NCI-H128 (cell line): ENCODE data around the gene KLHL2.

Experiments used
- DNase-seq: peaks from one replicate; lab custom pipeline; 2025; ENCODE audit not compliant: unreplicated experiment; lab: John Stamatoyannopoulos, UW

Gene KLHL2

GRCh38 chr4:165360985-165361670, 153.8 kb downstream of the KLHL2 start:
- DNase-seq = no peak

DNA sequence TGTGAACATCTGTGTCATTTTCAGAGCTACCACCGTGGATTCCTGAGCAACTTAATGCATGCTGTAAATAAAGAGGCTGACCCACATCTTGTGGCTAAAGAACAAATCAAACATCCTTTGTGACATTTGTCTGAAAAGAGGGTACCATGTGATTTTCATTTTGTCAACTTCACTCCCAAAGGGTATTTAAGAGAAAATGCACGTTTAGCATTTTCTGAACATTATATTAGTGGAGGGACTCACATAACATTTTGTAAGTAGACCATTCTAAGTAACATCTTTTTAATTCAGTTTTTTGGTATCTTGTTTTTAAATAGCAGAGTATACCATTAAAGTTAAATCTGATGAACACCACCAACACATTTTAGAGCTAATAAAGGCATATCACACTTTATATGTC, 154.4 kb downstream of the KLHL2 start:
- no peak for DNase-seq

GRCh38 chr4:165364452-165365080, 157.2 kb downstream of the KLHL2 start:
- no peak for DNase-seq

DNA sequence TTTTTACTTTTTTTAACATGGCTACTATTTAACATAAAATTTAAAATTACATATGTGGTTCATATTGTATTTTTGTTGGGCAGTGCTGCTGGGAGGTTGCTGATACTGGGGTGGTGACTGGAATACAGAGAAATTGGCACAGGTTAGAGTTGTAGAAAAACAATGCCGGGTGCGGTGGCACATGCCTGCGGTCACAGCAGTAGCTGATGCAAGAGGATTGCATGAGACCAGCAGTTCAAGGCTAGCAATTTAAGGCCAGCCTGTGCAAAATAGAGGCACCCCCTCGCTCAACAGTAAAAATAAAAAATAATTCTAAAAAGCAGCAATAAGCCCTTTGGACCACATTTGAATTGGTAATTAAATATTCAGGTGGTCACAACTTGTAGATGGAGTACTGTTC, 159.7 kb downstream of the KLHL2 start:
- DNase-seq = no peak

GRCh38 chr4:165368114-165368513, 160.8 kb downstream of the KLHL2 start:
- DNase-seq = peak; percentile 9

- DNase-seq = no peak
These were observed 161.2 kb downstream of the KLHL2 start for GRCh38 chr4:165368567-165368966.

DNA sequence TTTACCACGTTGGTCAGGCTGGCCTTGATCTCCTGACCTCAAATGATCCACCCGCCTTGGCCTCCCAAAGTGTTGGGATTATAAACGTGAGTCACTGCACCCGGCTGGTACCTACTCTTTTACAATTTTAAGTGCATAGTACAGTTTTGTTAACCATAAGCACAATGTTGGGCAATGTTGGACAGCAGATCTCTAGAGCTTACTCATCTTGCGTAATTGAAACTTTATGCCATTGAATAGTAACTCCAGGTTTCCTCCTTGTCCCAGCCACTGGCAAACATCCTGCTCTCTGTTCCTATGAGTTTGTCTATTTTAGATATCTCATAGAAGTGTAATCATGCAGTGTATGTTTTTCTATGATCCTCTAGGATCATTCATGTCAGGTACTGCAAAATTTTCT, 162.2 kb downstream of the KLHL2 start:
- DNase-seq = no peak

DNA sequence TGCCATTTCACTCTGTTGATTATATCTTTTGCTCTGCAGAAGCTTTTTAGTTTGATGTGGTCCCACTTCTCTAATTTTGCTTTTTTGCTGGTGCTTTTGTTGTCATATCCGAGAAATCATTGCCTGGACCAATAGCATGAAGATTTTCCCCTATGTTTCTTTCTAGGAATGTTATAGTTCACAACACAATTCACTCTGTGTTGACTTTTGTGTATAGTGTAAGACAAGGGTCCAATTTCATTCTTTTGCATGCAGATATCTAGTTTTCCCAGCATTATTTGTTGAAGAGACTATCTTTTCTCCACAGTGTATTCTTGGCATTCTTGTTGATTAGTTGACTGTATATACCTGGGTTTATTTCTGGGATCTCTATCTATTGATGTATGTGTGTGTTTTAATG, 163.2 kb downstream of the KLHL2 start:
- no peak for DNase-seq
